Stimulated activated CD8-positive, alpha-beta memory T cell treated with anti-CD3 and anti-CD28 coated beads, Interleukin-12 subunit alpha, Interleukin-12 subunit beta, amount 100 ng/mL, for 24 hours (primary cell): ENCODE results near the gene OGFOD3.

ENCODE experiments used
- DNase-seq: peaks from one replicate; pipeline ENCODE4 v3.0.0-alpha.2; 2020; ENCODE audit errors: extremely low read depth

OGFOD3 gene

DNA sequence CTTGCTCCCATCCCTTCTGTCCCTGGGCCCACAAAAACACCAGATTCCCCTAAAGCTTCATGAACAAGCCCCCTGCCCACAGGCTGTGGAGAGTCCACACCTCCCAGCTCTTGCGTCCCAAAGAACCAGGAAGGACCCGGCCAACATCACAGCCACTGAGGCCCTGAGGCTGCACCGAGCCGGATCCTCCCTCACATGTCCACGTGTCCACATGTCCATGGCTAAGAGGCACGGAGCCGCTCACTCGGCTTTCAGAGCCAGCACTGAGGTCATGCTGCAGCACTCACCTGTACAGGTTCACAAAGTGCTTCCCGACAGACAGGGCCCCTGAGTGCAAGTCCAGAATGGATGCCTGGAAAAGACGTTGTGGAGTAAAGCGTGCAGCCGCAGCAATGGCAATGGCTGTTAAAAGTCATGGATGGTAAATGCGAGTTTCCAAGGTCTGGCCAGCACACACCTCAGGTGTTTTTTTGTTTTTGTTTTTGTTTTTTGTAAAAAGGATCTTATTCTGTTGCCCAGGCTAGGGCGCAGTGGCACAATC lies 12.2 kb downstream of the OGFOD3 start:
- no peak for DNase-seq

DNA sequence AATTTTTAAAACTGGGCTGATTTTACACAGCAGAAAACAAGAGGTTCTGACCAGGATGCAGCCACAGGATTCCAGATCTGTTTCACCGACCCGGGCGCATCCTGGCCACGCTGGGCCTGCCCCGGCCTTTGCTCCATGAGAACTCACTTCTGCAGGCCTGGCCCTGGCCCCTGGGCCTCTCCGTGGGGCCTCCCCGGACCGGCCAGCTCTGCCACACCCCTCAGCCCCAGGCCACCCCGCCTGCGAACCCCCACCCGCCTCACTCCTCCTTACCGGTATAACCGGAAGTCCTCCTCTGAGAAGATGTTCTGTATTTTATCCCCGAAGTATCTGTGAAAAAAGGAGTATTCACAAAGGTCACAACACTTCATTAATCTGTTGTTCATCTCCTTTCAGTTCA lies 13.3 kb downstream of the OGFOD3 start:
- no peak for DNase-seq

DNA sequence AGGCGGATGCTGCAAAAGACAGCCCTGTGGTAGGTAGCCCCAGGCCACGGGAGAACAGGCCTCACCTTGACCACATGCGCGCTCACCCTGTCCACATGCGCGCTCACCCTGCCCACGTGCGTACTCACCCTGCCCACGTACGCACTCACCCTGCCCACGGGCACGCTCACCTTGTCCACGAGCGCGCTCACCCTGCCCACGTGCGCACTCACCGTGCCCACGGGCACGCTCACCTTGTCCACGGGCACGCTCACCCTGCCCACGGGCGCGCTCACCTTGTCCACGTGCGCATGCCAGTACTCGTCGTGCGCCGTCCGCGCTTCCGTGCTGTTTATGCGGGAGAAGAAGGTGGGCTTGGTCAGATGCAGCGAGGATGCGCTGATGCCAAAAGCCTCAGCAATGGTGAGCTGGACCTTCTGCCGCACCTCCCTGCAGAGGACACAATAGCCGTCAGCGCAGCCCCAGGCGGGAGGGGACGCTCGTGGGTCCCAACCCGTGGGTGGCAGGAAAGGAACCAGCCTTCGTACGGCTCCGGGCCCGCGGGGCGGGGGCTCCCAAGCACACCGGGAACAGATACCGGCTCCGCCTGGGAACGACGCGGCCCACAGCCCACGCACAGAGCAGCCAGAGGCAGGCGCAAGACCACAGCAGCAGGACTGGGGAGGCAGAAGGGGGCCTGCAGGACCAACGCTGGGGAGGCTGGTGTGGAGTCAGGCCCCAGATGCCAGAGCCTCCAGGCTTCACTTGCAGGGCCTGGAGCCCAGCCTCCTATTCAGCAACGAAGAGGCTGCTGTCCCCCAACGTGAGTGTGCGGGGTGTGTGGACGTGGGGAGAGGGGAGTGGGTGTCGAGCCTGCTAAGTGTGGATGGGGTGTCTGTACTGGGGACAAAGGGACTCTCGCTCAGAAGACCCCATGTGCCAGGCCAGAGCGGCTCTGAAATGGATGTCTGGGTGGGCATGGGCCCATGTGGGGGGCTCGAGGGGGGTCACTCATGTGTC lies 14.4 kb downstream of the OGFOD3 start:
- no peak for DNase-seq

DNA sequence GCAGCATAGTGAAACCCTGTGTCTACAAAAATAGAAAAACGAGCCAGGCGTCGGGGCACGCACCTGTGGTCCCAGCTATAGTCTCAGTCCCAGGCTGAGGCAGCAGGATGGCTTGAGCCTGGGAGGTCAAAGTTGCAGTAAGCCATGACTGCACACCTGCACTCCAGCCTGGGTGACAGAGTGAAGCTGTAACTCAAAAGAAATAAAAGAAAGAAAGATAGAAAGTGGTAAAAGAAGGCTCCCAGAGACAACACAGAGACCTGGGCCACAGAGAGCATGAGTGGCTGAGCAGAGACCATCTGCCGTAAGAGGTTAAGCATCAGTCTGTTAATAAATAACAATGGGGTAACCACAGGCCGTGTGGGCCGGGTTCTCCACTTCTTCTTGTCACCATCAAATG lies 15.5 kb downstream of the OGFOD3 start:
- no peak for DNase-seq

DNA sequence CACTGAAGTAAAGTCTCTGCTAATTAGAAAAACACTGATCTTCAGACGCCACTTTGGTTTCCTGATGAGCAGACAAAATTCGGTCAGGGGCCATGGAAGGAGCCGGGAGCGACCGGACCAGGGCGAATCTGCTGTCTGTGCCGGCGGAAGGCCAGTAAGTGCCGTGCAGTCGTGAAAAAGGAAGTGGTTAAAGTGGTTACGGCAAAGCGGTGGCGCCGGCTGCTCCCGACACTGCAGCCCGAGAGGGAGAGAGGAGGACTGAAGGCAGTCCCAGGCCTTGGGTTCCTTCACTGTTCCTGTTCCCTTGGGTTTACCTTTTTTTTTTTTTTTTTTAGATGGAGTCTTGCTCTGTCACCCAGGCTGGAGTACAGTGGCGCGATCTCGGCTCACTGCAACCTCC lies 17.6 kb downstream of the OGFOD3 start:
- no peak for DNase-seq

DNA sequence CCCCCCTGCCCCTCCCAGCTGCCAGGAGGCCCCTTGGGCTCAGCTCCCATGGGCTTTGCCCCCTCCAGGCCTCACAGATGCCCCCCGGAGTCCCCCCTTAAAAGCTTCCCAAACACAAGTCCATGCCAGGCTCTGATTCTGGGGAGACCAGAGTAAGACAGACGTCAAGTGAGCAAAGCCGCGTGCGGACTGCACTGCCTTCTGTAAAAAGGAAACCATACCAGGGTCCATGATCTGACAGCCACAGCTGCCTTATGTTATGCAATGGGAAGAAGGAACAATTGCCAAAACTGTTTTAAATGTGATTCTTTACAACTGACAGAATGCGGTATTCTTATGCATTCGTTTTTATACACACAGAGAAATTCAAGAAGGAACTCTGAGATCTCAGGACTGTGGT lies 18.2 kb downstream of the OGFOD3 start:
- no peak for DNase-seq

DNA sequence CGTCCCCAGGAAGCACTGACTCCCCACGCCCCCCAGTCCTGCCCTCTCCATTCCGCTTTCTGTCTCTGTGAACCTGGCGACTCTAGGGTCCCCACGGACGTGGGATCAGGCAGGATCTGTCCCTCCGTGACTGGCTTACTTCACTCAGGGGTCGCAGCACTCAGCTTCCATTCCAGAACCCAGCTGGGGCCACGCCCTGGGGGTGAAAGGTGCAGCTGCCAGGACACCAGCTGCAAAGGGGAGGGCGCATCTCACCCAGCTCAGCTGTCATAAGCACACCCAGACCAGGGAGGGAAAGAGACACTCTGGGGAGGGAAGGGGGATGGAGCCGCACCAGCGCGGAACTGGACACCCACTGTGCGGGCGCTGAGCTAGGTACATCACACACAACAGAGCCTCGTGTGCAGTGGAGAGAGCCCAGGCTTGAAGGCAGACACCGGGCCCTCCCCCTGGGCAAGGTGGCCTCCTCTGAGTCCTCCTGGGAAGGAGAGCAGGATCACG lies 18.7 kb downstream of the OGFOD3 start:
- DNase-seq = no peak

DNA sequence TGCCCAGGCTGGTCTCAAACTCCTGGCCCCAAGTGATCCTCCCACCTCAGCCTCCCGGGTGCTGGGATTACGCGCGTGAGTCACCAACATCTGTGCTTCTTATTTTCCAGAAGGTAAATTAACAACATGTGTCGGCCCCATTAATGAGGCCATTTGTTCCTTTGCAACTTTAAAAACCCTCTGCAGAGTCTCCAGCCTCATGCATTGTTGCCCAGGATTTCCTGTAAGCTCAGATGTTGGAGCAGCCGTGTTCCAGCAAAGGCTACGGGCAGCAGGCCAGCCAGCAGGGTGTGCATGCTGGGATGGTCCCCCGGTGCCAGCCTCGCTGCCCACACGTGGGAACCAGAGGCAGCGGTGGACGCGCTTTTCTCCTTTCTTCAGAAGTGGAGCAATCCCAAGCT lies 19.3 kb downstream of the OGFOD3 start:
- no peak for DNase-seq

DNA sequence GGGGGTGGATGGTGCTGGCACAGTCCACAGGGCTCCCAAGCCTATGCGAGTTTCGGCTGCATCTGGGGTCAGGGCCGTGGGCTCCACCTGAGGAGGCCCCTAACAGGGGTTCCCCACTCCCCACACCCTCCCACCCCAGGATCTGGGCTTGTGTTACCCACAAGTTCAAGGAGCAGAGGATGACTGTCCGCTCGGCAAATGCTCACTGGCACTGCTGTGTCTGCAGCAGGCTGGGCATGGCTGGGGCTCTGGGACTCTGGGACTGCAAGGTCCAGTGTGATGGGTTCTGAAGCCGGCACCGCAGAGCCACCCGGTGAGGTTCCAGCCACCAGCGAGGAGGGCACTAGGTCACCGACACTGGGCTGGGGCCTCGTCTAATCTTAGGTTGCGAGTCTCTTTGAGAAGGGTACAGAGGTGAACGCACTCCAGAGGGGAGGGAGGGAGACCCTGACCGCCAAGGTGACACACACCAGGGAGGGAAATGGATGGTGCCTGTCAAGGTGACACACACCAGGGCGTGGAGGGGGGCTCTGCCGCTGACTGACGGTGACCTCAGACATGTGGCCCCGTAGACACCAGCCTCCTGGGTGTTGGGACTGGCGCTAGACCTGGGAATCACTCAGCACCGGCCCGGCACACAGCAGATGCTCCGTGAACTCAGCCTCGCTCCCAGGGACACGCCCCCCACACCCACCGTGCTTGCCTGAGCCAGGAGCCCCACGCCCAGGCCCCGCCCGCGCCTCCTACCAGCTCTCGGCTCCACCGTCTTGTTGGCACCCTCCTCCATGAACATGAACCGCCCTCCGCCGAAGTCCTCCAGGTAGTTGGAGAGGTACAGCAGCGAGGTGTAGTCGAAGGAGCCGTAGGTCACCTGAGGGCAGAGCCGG lies 20.7 kb downstream of the OGFOD3 start:
- no peak for DNase-seq

DNA sequence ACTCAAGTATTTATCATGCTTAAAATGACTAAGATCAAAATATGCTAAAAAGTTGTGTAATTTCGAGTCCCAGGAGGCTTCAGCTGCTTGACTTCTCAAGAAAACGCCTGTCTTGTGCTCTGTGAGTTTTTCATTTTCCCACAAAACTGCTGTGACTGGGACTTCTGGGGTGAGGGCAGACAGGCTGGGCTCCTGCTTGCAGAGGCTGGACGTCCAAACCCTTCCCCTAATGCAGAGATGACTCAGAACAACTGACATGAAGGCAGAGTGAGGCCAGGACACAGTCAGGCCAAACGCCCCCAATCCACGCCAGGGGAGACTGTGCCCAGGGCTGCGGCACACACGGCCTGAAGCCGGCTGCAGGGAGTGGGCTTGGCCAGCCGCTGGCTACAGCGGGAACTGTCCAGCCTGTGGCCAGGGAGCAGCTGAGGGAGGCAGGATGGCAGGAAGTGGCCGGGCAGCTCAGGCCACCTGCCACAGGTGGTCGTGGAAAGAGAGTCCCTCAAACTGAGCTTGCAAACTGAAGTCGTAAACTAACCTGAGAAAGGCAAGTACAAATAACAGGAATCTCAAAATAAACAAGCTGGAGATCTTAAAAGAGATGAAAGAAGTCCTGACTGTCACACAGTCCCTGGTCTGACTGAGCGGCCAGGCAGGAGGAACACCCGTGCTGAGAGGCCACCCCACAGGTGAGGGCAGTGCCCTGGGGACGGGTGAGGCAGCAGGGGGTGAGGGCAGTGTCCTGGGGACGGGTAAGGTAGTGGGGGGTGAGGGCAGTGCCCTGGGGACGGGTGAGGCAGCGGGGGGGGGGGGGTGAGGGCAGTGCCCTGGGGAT lies 21.6 kb downstream of the OGFOD3 start:
- no peak for DNase-seq

DNA sequence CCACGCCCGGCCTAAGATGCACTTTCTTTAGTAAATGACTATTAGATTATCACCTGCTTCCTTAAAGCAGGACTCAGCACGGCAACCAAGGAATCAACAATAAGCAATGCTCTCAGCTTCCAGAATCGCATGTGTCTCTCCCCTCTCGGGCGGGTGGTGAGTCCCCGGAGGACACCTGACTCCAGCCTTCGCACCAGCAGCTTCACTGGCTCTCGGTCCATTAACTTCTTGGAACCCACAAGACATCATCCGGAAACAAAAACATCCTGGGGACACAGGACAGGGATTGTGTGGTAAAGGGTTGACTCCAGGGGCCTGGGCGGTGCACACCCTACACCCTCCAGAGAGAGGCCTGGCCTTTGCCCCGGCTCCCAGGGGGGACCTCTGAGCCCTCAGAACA lies 24.1 kb downstream of the OGFOD3 start:
- no peak for DNase-seq

DNA sequence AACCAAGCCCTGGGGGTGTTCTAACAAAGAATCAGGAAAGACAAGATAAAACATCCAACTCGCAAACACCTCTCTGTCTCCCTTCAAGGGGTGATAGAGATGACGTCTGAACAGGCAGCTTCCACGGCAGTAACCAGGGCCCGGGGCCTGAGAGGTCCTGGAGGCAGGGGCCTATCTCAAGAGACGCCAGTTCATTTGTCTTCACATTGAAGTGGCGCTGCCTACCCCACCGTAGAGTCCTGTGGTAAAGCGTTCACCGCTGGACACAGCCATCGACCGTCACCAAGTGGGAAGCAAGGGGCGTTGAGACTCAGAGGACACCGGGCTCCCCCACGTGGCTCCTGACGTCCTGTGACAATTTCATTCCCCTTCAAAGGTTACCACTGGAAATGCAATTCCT lies 25.4 kb downstream of the OGFOD3 start:
- no peak for DNase-seq

DNA sequence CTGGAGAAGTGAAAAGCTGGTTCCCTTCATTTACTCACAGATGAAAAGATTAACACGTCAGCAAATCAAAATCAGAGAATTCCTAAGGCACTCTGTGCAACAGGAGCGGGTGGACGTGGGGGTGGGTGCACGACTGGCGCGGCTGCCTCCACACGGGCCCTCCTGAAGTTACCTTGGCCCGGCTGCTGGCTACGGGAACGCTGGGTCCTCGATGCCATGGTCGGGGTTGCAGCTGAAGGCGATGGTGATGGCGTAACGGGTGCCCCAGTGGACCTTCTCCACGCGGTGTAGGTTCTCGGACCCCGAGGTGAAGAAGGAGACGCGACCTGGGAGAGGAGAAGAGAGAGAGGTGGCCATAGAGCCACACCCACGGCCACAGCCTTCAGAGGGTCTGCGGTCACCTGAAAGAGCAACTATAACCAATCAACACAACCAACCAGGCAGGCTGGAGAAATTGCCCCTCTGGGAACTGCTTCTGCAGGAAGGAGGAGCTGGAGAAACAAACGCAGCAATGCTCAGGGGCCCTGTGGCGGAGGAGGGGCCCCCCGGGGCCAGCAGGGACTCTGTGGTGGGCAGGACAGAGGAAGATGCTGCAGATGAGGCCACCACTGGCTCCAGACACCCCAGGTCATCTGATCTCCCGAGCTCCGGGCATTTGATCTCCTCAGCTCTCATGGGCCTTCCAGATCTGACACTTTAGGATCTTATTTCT lies 26.0 kb downstream of the OGFOD3 start:
- no peak for DNase-seq

DNA sequence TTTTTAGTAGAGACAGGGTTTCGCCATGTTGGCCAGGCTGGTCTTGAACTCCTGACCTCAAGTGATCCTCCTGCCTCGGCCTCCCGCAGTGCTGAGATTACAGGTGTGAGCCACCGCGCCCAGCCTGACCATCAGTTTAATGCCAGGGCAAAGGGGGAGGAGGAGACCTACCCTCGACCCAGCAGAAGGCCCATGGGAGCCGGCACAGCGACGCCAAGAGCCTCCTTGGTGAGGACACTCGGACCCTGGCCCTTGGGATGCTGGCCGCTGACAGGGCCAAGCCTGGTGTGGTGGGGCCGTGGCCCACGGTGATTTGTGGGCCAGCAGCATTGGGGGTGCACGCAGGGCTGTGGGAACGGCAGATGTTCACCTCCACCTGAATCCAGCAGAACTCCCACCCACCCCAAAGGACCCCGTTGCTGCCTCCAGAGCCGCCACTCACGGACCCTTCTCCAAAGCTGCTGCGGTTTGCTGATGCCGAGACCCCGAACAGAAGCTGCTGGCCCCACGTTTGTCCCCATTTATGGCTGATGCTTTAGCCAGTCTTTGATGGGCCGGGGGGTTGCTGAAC lies 26.8 kb downstream of the OGFOD3 start:
- no peak for DNase-seq

DNA sequence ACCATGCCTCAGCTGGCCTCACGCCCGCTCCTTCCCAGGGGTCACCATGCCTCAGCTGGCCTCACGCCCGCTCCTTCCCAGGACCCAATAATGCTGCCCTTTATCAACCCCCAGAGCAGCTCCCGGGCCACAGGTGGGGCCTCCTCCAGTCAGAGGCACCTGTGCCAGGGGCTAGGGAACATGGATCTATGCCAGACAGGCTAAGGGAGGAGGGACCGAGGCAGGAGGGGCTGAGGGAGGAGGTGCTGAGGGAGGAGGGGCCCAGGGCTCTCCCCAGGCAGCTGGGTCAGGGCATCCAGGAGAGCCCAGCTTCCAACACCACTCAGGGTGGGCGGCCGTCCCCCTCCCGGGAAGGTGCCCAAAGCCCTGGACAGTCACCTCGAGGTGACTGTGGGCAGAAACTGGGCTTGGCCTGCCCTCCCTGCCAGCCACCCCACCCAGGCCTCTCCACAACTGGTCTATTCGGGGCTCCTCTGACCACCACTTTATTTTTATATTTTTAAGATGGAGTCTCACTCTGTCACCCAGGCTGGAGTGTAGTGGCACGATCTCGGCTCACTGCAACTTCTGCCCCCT lies 27.4 kb downstream of the OGFOD3 start:
- no peak for DNase-seq

DNA sequence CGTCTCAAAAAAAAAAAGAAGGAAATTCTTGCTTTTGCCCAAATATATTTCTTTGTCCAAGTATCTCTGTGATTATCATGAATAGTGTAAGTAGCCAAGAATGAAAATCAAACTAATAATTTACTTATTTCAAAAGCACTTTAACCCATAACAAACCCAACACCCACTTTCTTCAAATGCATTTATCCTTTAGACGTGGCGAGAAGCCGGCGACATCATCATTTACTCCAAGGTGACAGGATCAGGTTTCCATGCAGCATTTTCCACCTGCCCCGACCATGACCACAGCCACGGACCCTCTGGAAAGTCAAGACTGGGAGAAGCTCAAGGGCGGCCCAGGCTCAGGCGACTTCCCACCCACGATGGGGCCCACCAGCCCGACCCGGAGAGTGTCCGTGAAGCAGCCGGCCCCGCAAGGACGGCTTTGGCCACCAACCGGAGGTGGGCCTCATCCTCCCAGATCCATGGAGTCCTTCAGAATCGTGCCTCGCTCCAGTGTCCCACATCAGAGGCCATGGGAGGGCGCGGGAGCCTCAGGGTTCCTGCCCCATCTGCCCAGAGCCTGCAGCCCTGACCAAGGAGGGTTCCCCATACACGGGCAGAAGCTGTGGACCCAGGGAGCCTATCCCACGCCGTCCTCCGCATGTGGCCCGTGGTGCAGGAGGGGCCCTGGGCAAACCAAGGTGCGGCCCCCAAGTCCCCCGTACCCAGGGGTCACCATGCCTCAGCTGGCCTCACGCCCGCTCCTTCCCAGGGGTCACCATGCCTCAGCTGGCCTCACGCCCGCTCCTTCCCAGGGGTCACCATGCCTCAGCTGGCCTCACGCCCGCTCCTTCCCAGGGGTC lies 28.1 kb downstream of the OGFOD3 start:
- DNase-seq = no peak

DNA sequence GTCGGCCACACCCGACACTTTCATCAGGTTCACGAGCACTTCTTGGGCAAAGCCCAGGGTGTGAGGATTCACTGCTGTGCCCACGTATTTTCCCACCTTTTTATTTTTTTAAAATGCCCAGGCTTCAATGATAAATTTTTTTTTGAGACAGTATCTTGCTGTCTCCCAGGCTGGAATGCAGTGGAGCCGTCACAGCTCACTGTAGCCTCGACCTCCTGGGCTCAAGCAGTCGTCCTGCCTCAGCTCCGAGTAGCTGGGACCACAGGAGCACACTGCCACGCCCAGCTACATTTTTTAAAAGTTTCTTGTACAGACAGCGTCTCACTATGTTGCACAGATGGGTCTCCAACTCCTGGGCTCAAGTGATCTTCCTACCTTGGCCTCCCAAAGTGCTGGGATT lies 29.0 kb downstream of the OGFOD3 start:
- no peak for DNase-seq

DNA sequence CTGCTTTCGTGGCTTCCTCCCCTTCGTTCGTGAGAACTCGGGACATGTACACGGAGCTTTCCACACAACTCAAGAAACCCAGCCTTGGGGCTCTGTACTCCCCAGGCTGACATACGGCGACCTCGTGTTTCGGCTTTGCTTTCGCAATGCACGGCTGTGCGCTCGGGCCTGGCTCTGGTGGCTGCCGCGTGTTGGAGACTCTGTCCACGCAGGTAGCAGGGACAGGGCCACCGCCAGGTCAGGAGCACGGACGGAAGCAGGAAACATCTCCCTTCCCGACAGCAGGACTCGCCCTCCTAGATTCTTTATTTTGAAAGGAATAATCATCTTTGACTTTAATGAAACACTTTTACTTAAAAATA lies 29.5 kb downstream of the OGFOD3 start:
- no peak for DNase-seq
